Measurements from ENCODE around the gene BRME1.
A peak's percentile ranks its signal among the peaks of the same experiment; 100 is the strongest.

GRCh38 chr19:13841086-13841961 lies 64.6 kb downstream of the BRME1 start:
- no peak for TF ChIP-seq CTCF (IDR thresholded peaks at IDR 0.05 in 4 of 5, conservative IDR thresholded peaks at IDR 0.05 in 1 of 5)
- TF ChIP-seq POLR2A (IDR thresholded peaks at IDR 0.05): peak; percentile 89 to 90
